ENCODE results near the gene SPATA6L.
A peak's percentile ranks its signal among the peaks of the same experiment; 100 is the strongest.

SPATA6L gene

GRCh38 chr9:4620881-4621555 lies 45.3 kb downstream of the SPATA6L start:
- no peak for DNase-seq

- DNase-seq, result no peak
Measured at GRCh38 chr9:4620057-4620765, 46.1 kb downstream of the SPATA6L start.

GRCh38 chr9:4618700-4619099 lies 47.6 kb downstream of the SPATA6L start:
- no peak for DNase-seq

GRCh38 chr9:4617752-4618151 lies 48.5 kb downstream of the SPATA6L start:
- DNase-seq, result no peak

GRCh38 chr9:4615778-4616177 lies 50.5 kb downstream of the SPATA6L start:
- DNase-seq, result no peak

GRCh38 chr9:4615251-4615650 lies 51.0 kb downstream of the SPATA6L start:
- DNase-seq, result no peak

- no peak for DNase-seq
Measured at GRCh38 chr9:4614627-4615026, 51.7 kb downstream of the SPATA6L start.

- peak; percentile 37 for DNase-seq
Measured at GRCh38 chr9:4606033-4606432, 60.2 kb downstream of the SPATA6L start.

- DNase-seq, result peak; percentile 31
Measured at GRCh38 chr9:4604678-4605095, 61.6 kb downstream of the SPATA6L start.

GRCh38 chr9:4603830-4604229 lies 62.5 kb downstream of the SPATA6L start:
- no peak for DNase-seq

- DNase-seq, result no peak
Measured at GRCh38 chr9:4600368-4600767, 65.9 kb downstream of the SPATA6L start.

GRCh38 chr9:4596165-4596922 lies 69.9 kb downstream of the SPATA6L start:
- DNase-seq, result peak; percentile 48

- no peak for DNase-seq
Measured at GRCh38 chr9:4594994-4595393, 71.3 kb downstream of the SPATA6L start.

- no peak for DNase-seq
Measured at GRCh38 chr9:4594545-4594944, 71.7 kb downstream of the SPATA6L start.

- DNase-seq, result no peak
Measured at GRCh38 chr9:4592886-4593285, 73.4 kb downstream of the SPATA6L start.

- no peak for DNase-seq
Measured at GRCh38 chr9:4592295-4592694, 74.0 kb downstream of the SPATA6L start.

- no peak for DNase-seq
Measured at GRCh38 chr9:4591123-4591500, 75.2 kb downstream of the SPATA6L start.

- no peak for DNase-seq
Measured at GRCh38 chr9:4590430-4591122, 75.7 kb downstream of the SPATA6L start.

GRCh38 chr9:4588721-4589120 lies 77.6 kb downstream of the SPATA6L start:
- no peak for DNase-seq

GRCh38 chr9:4585135-4585534 lies 81.1 kb downstream of the SPATA6L start:
- no peak for DNase-seq

GRCh38 chr9:4584636-4585035 lies 81.6 kb downstream of the SPATA6L start:
- no peak for DNase-seq

GRCh38 chr9:4583001-4583400 lies 83.3 kb downstream of the SPATA6L start:
- no peak for DNase-seq

GRCh38 chr9:4581861-4582565 lies 84.3 kb downstream of the SPATA6L start:
- DNase-seq, result no peak
